Activated B cell treated with CpG ODN at 0.5 μM for 24 hours (primary cell): ENCODE measurements around the gene AGBL4. TPM values are rescaled to one million over a fixed set of nuclear protein-coding genes. Genes with fewer than 3 reads are reported as not detected.

ENCODE experiments used
- ATAC-seq: fragments of 200-7000 bp; cut with Tn5 transposase; one replicate; pipeline ENCODE4 v1.10.0; 2021; ENCODE audit warnings: low read depth, mild to moderate bottlenecking, moderate library complexity
- CTCF ChIA-PET: fragments of 350-600 bp; sonication (Branson Sonifier 250); formaldehyde crosslinking; loops from one replicate; lab custom pipeline; 2021; ENCODE audit warnings: antibody characterized with exemption; lab: Charles Lee
- POLR2A ChIA-PET: fragments of 350-600 bp; sonication (Branson Sonifier 250); formaldehyde crosslinking; loops from one replicate; lab custom pipeline; 2021; ENCODE audit warnings: antibody characterized with exemption; lab: Charles Lee
- DNase-seq: peaks from one replicate; pipeline ENCODE4 v3.0.0; 2022
- H3K27ac Mint-ChIP-seq: one replicate; pipeline ENCODE4 v1.8.0; 2020; ENCODE audit warnings: mixed read lengths
- H3K27me3 Mint-ChIP-seq: one replicate; pipeline ENCODE4 v1.8.0; 2021; ENCODE audit warnings: mixed read lengths
- H3K36me3 Mint-ChIP-seq: one replicate; pipeline ENCODE4 v1.8.0; 2021; ENCODE audit warnings: low read depth, mixed read lengths
- H3K4me1 Mint-ChIP-seq: one replicate; pipeline ENCODE4 v1.8.0; 2021; ENCODE audit warnings: mixed read lengths
- H3K4me3 Mint-ChIP-seq: one replicate; pipeline ENCODE4 v1.8.0; 2020; ENCODE audit warnings: mild to moderate bottlenecking, mixed read lengths
- H3K9me3 Mint-ChIP-seq: one replicate; pipeline ENCODE4 v1.8.0; 2020; ENCODE audit warnings: mixed read lengths
- CTCF ChIP-seq: fragments of 200-600 bp; IDR thresholded peaks from one replicate; pipeline ENCODE4 v1.8.0; 2022; ENCODE audit warnings: antibody characterized with exemption, mild to moderate bottlenecking
- intact Hi-C: fragments of 100-400 bp; cut with micrococcal nuclease; formaldehyde crosslinking; loops from one replicate; pipeline ENCODE4 v1.15.1; 2024
- total RNA-seq: library from RNA; stranded (reverse); gene quantifications from 2 replicates; pipeline ENCODE4 v1.2.3, GENCODE V29; 2022

AGBL4 gene
- total RNA-seq, 1 donor from 2014 or later = 0.24 TPM

GRCh38 chr1:48870596-48870995 lies 1153.2 kb downstream of the AGBL4 start:
- CTCF ChIA-PET = interaction anchor here (0.7 to 1.4 kb wide), 14 partner anchors 9 to 298 kb away, joined by 3 to 11 read pairs (median 3); no protein-coding TSS in a partner anchor
- H3K4me1 Mint-ChIP-seq = peaks cover 2% of the 10 kb centered on the region
- TF ChIP-seq CTCF = no peak
- ATAC-seq (peak; percentile 45), DNase-seq (no peak)
- H3K36me3 Mint-ChIP-seq = no peaks in the 10 kb centered on the region
- H3K4me3 Mint-ChIP-seq = no peak overlapping the region
- peaks cover 2% of the 10 kb centered on the region for H3K27me3 Mint-ChIP-seq
- intact Hi-C loops = loop anchor here (1.0 to 2.0 kb wide), 4 partner anchors 120 to 318 kb away; no protein-coding TSS in a partner anchor
- POLR2A ChIA-PET = no interaction called here
- no peak overlapping the region for H3K27ac Mint-ChIP-seq
- H3K9me3 Mint-ChIP-seq = no peaks in the 10 kb centered on the region

DNA sequence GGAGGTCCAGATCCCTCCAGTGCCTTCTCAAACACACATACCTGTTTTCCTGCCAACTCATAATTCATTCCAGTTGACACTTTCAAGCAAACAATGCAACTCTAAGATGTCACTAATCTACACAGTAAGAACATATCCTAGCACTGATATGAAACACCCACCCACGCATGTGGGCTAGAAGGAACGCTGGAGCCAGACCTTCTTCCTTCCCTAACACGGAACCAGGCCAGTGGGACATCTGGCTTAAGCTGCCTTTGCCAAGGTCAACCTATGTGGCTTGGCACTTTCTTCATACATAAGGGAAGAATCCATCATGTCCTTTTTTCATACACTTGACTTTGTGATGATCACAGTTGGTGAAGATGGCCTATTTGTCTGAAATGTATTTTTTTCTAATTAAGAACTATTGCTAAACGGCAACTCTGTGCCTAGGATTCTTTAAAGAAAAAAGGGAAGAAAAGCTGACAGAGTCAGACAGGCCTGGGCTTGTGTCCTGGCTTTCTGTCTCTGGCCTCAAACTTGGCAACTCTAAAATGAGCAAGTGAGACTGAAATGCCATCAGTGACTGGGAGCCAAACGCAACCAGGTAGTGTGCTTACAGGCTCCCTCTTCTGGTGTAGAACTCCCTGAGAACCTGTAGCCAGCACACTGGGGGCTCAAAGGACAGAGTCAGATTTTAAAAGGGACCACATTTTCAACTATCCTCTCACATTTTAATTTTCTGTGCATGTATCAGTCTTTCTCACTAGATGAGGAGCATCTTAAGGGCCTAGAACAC lies 1154.4 kb downstream of the AGBL4 start:
- intact Hi-C loops = no loop called here
- Mint-ChIP-seq H3K27me3 (peaks cover 2% of the 10 kb centered on the region), H3K27ac (no peak overlapping the region), H3K36me3 (no peaks in the 10 kb centered on the region), H3K9me3 (no peaks in the 10 kb centered on the region), H3K4me3 (no peak overlapping the region), H3K4me1 (peaks cover 2% of the 10 kb centered on the region)
- POLR2A ChIA-PET = no interaction called here
- DNase-seq (no peak), ATAC-seq (no peak)
- TF ChIP-seq CTCF = no peak
- CTCF ChIA-PET = interaction anchor here (0.7 to 0.8 kb wide), 2 partner anchors 105 to 184 kb away, joined by 3 read pairs; no protein-coding TSS in a partner anchor

DNA sequence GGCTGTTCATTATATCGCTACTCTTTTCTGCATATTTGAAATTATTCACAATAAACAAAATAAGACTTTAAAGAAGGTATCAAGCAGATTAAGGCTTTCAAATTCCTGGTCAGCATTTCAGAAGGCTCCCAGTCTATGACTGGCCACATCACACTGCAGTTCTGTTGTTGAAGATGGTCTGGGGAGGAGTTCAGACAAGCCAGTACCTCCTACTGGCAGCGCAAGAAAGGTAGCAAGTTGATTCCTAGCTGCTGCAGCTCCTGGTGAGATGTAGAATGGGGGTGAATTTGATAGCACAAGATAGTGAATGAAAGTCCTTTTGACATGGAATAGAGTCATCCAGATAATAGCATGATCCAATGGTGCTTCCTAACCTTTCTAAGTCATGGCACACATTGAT lies 1158.8 kb downstream of the AGBL4 start:
- Mint-ChIP-seq H3K27ac (no peak overlapping the region), H3K4me3 (no peak overlapping the region), H3K27me3 (peaks cover 7% of the 10 kb centered on the region), H3K9me3 (peaks cover 8% of the 10 kb centered on the region), H3K36me3 (no peaks in the 10 kb centered on the region), H3K4me1 (peaks cover 2% of the 10 kb centered on the region)
- POLR2A ChIA-PET = no interaction called here
- ATAC-seq = no peak
- DNase-seq = no peak
- intact Hi-C loops = no loop called here
- no peak for TF ChIP-seq CTCF
- CTCF ChIA-PET = no interaction called here

- TF ChIP-seq CTCF = no peak
- DNase-seq (no peak), ATAC-seq (no peak)
- Mint-ChIP-seq H3K27ac (no peak overlapping the region), H3K36me3 (no peaks in the 10 kb centered on the region), H3K4me3 (no peak overlapping the region), H3K9me3 (peaks cover 10% of the 10 kb centered on the region), H3K27me3 (peaks cover 16% of the 10 kb centered on the region), H3K4me1 (no peaks in the 10 kb centered on the region)
- POLR2A ChIA-PET = no interaction called here
- intact Hi-C loops = no loop called here
- CTCF ChIA-PET = no interaction called here
These were observed 1164.3 kb downstream of the AGBL4 start for GRCh38 chr1:48859456-48859855.

- intact Hi-C loops = no loop called here
- H3K36me3 Mint-ChIP-seq = no peaks in the 10 kb centered on the region
- H3K27ac Mint-ChIP-seq = no peak overlapping the region
- peaks cover 16% of the 10 kb centered on the region for H3K27me3 Mint-ChIP-seq
- no peak for TF ChIP-seq CTCF
- DNase-seq = no peak
- CTCF ChIA-PET = no interaction called here
- H3K9me3 Mint-ChIP-seq = peaks cover 10% of the 10 kb centered on the region
- POLR2A ChIA-PET = no interaction called here
- H3K4me3 Mint-ChIP-seq = no peak overlapping the region
- H3K4me1 Mint-ChIP-seq = no peaks in the 10 kb centered on the region
- no peak for ATAC-seq
These were observed 1165.4 kb downstream of the AGBL4 start for GRCh38 chr1:48858200-48858920.
